Progenitor cell of endocrine pancreas (in vitro differentiated cells): ENCODE data around the gene ERBB2. TPM values are rescaled to one million over a fixed set of nuclear protein-coding genes. Genes with fewer than 3 reads are reported as not detected.
A peak's percentile ranks its signal among the peaks of the same experiment; 100 is the strongest.

ENCODE experiments used
- DNase-seq: peaks from one replicate; pipeline ENCODE4 v3.0.0; 2021; ENCODE audit warnings: low spot score; ENCODE audit not compliant: unreplicated experiment
- H3K27ac Mint-ChIP-seq: 2 replicates; pipeline ENCODE4 v1.8.0; 2021; ENCODE audit warnings: mild to moderate bottlenecking, moderate library complexity, mixed read lengths
- H3K27me3 Mint-ChIP-seq: 2 replicates; pipeline ENCODE4 v1.8.0; 2021; ENCODE audit warnings: mixed read lengths
- H3K36me3 Mint-ChIP-seq: 2 replicates; pipeline ENCODE4 v1.8.0; 2022; ENCODE audit warnings: mixed read lengths; ENCODE audit not compliant: insufficient read depth
- H3K4me1 Mint-ChIP-seq: 2 replicates; pipeline ENCODE4 v1.8.0; 2021; ENCODE audit warnings: low read depth, mixed read lengths
- H3K4me3 Mint-ChIP-seq: 2 replicates; pipeline ENCODE4 v1.8.0; 2021; ENCODE audit warnings: low read depth, mild to moderate bottlenecking, moderate library complexity, mixed read lengths
- H3K9me3 Mint-ChIP-seq: 2 replicates; pipeline ENCODE4 v1.8.0; 2021; ENCODE audit warnings: low read depth, mixed read lengths
- CTCF ChIP-seq: fragments of 200-600 bp; sonication (generic); IDR thresholded peaks from one replicate; pipeline ENCODE4 v1.5.0; 2021; ENCODE audit warnings: antibody characterized with exemption, mild to moderate bottlenecking; ENCODE audit not compliant: unreplicated experiment
- total RNA-seq: library from RNA; stranded (reverse); gene quantifications from 2 replicates; pipeline ENCODE4 v1.2.1, GENCODE V29; 2021

ERBB2 gene
- total RNA-seq, 1 donor from 2014 or later: 152 TPM

GRCh38 chr17:39674702-39675389 is 25.0 kb upstream of the ERBB2 start:
- H3K4me1 Mint-ChIP-seq: peaks cover 8% of the 10 kb centered on the region
- H3K4me3 Mint-ChIP-seq: no peak overlapping the region
- peaks cover 17% of the 10 kb centered on the region for H3K27me3 Mint-ChIP-seq
- TF ChIP-seq CTCF: no peak
- H3K27ac Mint-ChIP-seq: peak overlapping the region; percentile 84
- no peak for DNase-seq
- peaks cover 2% of the 10 kb centered on the region for H3K36me3 Mint-ChIP-seq
- no peaks in the 10 kb centered on the region for H3K9me3 Mint-ChIP-seq

GRCh38 chr17:39675390-39676082 is 24.3 kb upstream of the ERBB2 start:
- TF ChIP-seq CTCF: no peak
- Mint-ChIP-seq H3K27ac (peak overlapping the region; percentile 84), H3K27me3 (peaks cover 12% of the 10 kb centered on the region), H3K4me1 (peaks cover 8% of the 10 kb centered on the region), H3K36me3 (peaks cover 3% of the 10 kb centered on the region), H3K9me3 (no peaks in the 10 kb centered on the region), H3K4me3 (no peak overlapping the region)
- no peak for DNase-seq

- no peak for DNase-seq
- Mint-ChIP-seq H3K9me3 (no peaks in the 10 kb centered on the region), H3K4me1 (peaks cover 8% of the 10 kb centered on the region), H3K27me3 (peaks cover 7% of the 10 kb centered on the region), H3K36me3 (peaks cover 6% of the 10 kb centered on the region), H3K27ac (no peak overlapping the region), H3K4me3 (no peak overlapping the region)
- no peak for TF ChIP-seq CTCF
Measured at GRCh38 chr17:39676198-39676819, 23.6 kb upstream of the ERBB2 start.

- Mint-ChIP-seq H3K36me3 (peaks cover 6% of the 10 kb centered on the region), H3K4me1 (peaks cover 8% of the 10 kb centered on the region), H3K9me3 (no peaks in the 10 kb centered on the region), H3K27me3 (peaks cover 3% of the 10 kb centered on the region), H3K27ac (no peak overlapping the region), H3K4me3 (no peak overlapping the region)
- TF ChIP-seq CTCF: no peak
- DNase-seq: no peak
Measured at GRCh38 chr17:39677072-39677471, 22.8 kb upstream of the ERBB2 start.

- no peak overlapping the region for H3K4me3 Mint-ChIP-seq
- no peaks in the 10 kb centered on the region for H3K27me3 Mint-ChIP-seq
- H3K4me1 Mint-ChIP-seq: peaks cover 8% of the 10 kb centered on the region
- peaks cover 6% of the 10 kb centered on the region for H3K36me3 Mint-ChIP-seq
- no peak overlapping the region for H3K27ac Mint-ChIP-seq
- no peak for TF ChIP-seq CTCF
- no peaks in the 10 kb centered on the region for H3K9me3 Mint-ChIP-seq
- DNase-seq: no peak
Measured at GRCh38 chr17:39677542-39678339, 22.1 kb upstream of the ERBB2 start.
